Osteoblast (primary cell): ENCODE measurements around the gene UHRF2. TPM values are rescaled to one million over a fixed set of nuclear protein-coding genes. Genes with fewer than 3 reads are reported as not detected.
"Not testable (repeated sequence)": the region's sequence is repeated elsewhere in the genome, so short reads cannot be mapped to it uniquely, and the experiment has no call there.

ENCODE experiments used
- DNase-seq: peaks from one replicate; pipeline ENCODE4 v3.0.0; 2011; ENCODE audit warnings: low spot score, mixed read lengths; ENCODE audit not compliant: insufficient read length; ENCODE audit errors: missing footprints
- H2AFZ ChIP-seq: 2 replicates; pipeline ENCODE4 v1.6.0; 2011; ENCODE audit warnings: mild to moderate bottlenecking, low read length
- H3K27ac ChIP-seq: 2 replicates; pipeline ENCODE4 v1.5.1; 2011; ENCODE audit warnings: mild to moderate bottlenecking, low read depth, low read length, moderate library complexity
- H3K27me3 ChIP-seq: 2 replicates; pipeline ENCODE4 v1.6.0; 2012; ENCODE audit warnings: mild to moderate bottlenecking, control low read depth, inconsistent platforms, low read length, moderate library complexity; ENCODE audit not compliant: insufficient read depth
- H3K36me3 ChIP-seq: 2 replicates; pipeline ENCODE4 v1.5.1; 2011; ENCODE audit warnings: mild to moderate bottlenecking, low read length, control low read depth, moderate library complexity; ENCODE audit not compliant: insufficient read depth
- H3K4me1 ChIP-seq: 2 replicates; pipeline ENCODE4 v1.5.1; 2011; ENCODE audit warnings: mild to moderate bottlenecking, low read length, control low read depth, moderate library complexity; ENCODE audit not compliant: insufficient read depth
- H3K4me2 ChIP-seq: 2 replicates; pipeline ENCODE4 v1.6.0; 2011; ENCODE audit warnings: mild to moderate bottlenecking, low read length; ENCODE audit not compliant: insufficient read depth
- H3K4me3 ChIP-seq: fragments of 200-600 bp; sonication (generic); 3 replicates; pipeline ENCODE4 v1.5.1; 2012; ENCODE audit warnings: mild to moderate bottlenecking, low read length, inconsistent platforms; ENCODE audit not compliant: insufficient read depth
- H3K79me2 ChIP-seq: 2 replicates; pipeline ENCODE4 v1.6.0; 2012; ENCODE audit warnings: mild to moderate bottlenecking, low read length, control low read depth, inconsistent platforms; ENCODE audit not compliant: insufficient read depth
- H3K9me3 ChIP-seq: 2 replicates; pipeline ENCODE4 v1.5.1; 2011; ENCODE audit warnings: low read depth, low read length, control low read depth
- H4K20me1 ChIP-seq: 2 replicates; pipeline ENCODE4 v1.6.0; 2012; ENCODE audit warnings: mild to moderate bottlenecking, low read length, control low read depth; ENCODE audit not compliant: insufficient read depth
- CTCF ChIP-seq: IDR thresholded peaks from 2 replicates; pipeline ENCODE4 v1.5.1; 2011; ENCODE audit warnings: mild to moderate bottlenecking, low read depth, low read length, moderate library complexity; ENCODE audit errors: extremely low read depth
- total RNA-seq: library from RNA; depleted of rRNA; stranded (reverse); fragments of >200 nt; gene quantifications from 2 replicates; pipeline ENCODE4 v1.2.3, GENCODE V29; 2012

Gene UHRF2
- total RNA-seq, 1 donor: 84.3 TPM

DNA sequence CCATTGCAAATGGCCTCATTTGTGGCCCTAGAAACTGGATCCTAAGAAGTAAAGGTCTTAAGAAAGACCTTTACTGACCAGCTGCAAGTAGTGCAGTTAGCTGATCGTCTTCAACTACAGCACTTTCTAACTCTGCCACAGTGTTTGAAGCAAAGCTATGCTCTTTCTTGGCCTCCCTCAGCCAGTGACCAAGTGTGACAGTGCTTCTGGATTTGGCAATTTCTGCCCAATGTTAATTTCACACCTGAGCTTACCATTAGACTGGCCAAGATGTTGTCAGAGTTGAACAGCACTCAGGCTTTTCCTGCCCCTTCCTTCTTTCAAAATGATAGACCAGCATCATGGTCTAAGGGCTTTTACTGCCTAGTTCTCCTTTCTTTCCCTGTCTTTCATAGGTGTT lies 36.1 kb downstream of the UHRF2 start:
- no peak overlapping the region for H3K4me3 ChIP-seq
- H3K27me3 ChIP-seq: no peaks in the 10 kb centered on the region
- H3K4me1 ChIP-seq: peaks cover 7% of the 10 kb centered on the region
- no peak overlapping the region for H3K27ac ChIP-seq
- no peak overlapping the region for H3K4me2 ChIP-seq
- peaks cover 99% of the 10 kb centered on the region for H3K79me2 ChIP-seq
- H3K36me3 ChIP-seq: no peaks in the 10 kb centered on the region
- peaks cover 23% of the 10 kb centered on the region for H4K20me1 ChIP-seq
- no peak for TF ChIP-seq CTCF
- no peak overlapping the region for H2AFZ ChIP-seq
- DNase-seq: no peak
- H3K9me3 ChIP-seq: no peaks in the 10 kb centered on the region

GRCh38 chr9:6449645-6450044 lies 36.6 kb downstream of the UHRF2 start:
- DNase-seq: no peak
- Histone ChIP-seq H2AFZ (no peak overlapping the region), H3K4me3 (no peak overlapping the region), H3K9me3 (no peaks in the 10 kb centered on the region), H3K4me1 (peaks cover 7% of the 10 kb centered on the region), H3K27me3 (no peaks in the 10 kb centered on the region), H3K4me2 (no peak overlapping the region), H3K27ac (no peak overlapping the region), H3K36me3 (no peaks in the 10 kb centered on the region), H3K79me2 (peaks cover 99% of the 10 kb centered on the region), H4K20me1 (peaks cover 25% of the 10 kb centered on the region)
- no peak for TF ChIP-seq CTCF

DNA sequence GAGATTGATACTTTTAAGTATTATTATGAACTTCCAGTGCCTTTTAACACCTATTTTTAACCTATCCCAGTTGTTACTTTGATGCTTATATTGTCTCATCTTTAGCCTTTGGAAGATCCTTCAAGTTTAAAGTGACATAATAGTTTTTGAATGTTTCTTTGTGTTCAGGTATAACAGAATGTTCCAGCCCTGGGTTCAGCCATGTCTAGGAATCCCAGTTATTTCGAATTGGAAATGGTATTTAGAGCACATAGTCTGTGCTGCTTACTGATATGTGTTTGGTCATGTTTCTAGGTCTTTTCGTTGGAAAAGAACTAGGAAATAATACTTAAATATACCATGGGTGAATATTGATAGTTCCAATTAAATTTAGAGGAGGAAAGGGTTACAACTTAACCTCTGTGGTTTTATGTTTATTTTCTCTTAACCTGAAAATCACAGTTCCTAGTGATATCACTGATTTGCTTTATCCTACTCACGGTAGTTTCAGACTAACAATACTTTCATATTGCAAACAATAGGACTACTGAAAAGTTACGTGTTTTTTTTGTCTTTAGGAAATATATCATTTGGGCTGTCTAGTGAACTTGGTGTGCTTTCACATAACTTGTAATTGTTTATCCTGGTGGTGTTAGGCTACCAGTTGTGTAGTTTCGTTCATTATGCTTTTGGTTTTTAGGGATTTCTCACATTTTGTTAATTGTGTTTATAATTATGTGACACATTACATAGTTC lies 37.8 kb downstream of the UHRF2 start:
- H3K79me2 ChIP-seq: peaks cover 99% of the 10 kb centered on the region
- H2AFZ ChIP-seq: no peak overlapping the region
- no peaks in the 10 kb centered on the region for H3K9me3 ChIP-seq
- peaks cover 31% of the 10 kb centered on the region for H4K20me1 ChIP-seq
- no peak overlapping the region for H3K27ac ChIP-seq
- H3K36me3 ChIP-seq: no peaks in the 10 kb centered on the region
- no peak overlapping the region for H3K4me3 ChIP-seq
- peaks cover 7% of the 10 kb centered on the region for H3K4me1 ChIP-seq
- no peak overlapping the region for H3K4me2 ChIP-seq
- peak; percentile 23 for DNase-seq
- no peaks in the 10 kb centered on the region for H3K27me3 ChIP-seq
- no peak for TF ChIP-seq CTCF

GRCh38 chr9:6455292-6455691 lies 42.3 kb downstream of the UHRF2 start:
- not testable (repeated sequence) for DNase-seq, H3K4me2 ChIP-seq, H2AFZ ChIP-seq, H3K27ac ChIP-seq, H3K9me3 ChIP-seq, H3K4me3 ChIP-seq, H3K27me3 ChIP-seq, H3K36me3 ChIP-seq, H3K4me1 ChIP-seq
- Histone ChIP-seq H3K79me2 (peaks cover 99% of the 10 kb centered on the region), H4K20me1 (peaks cover 23% of the 10 kb centered on the region)

- Histone ChIP-seq H4K20me1 (peaks cover 17% of the 10 kb centered on the region), H3K79me2 (peaks cover 99% of the 10 kb centered on the region)
- H3K27ac ChIP-seq, H2AFZ ChIP-seq, H3K36me3 ChIP-seq, H3K4me2 ChIP-seq, H3K27me3 ChIP-seq, DNase-seq, H3K9me3 ChIP-seq, H3K4me1 ChIP-seq, H3K4me3 ChIP-seq: not testable (repeated sequence)
Measured at GRCh38 chr9:6458704-6459103, 45.7 kb downstream of the UHRF2 start.
